ENCODE data around the gene ART4.

DNA sequence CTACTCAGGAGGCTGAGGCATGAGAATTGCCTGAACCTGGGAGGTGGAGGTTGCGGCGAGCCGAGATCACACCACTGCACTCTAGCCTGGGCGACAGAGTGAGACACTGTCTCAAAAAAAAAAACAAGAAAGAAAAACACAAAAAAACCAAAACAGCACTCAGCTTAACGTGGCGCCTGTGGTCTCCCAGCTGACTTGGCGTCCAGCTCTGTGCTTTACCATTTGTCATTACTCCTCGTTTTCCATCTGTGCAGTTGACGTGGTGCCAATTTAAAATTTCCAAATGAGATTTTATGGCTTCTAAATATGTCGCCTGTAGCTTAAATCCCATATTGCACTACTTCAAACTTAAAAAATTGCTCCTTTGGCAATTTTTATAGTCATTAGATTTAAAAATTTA lies 40.4 kb upstream of the ART4 start:
- TF ChIP-seq, protein P1, sequence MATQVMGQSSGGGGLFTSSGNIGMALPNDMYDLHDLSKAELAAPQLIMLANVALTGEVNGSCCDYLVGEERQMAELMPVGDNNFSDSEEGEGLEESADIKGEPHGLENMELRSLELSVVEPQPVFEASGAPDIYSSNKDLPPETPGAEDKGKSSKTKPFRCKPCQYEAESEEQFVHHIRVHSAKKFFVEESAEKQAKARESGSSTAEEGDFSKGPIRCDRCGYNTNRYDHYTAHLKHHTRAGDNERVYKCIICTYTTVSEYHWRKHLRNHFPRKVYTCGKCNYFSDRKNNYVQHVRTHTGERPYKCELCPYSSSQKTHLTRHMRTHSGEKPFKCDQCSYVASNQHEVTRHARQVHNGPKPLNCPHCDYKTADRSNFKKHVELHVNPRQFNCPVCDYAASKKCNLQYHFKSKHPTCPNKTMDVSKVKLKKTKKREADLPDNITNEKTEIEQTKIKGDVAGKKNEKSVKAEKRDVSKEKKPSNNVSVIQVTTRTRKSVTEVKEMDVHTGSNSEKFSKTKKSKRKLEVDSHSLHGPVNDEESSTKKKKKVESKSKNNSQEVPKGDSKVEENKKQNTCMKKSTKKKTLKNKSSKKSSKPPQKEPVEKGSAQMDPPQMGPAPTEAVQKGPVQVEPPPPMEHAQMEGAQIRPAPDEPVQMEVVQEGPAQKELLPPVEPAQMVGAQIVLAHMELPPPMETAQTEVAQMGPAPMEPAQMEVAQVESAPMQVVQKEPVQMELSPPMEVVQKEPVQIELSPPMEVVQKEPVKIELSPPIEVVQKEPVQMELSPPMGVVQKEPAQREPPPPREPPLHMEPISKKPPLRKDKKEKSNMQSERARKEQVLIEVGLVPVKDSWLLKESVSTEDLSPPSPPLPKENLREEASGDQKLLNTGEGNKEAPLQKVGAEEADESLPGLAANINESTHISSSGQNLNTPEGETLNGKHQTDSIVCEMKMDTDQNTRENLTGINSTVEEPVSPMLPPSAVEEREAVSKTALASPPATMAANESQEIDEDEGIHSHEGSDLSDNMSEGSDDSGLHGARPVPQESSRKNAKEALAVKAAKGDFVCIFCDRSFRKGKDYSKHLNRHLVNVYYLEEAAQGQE (IDR thresholded peaks at IDR 0.05; ENCODE audit: insufficient read depth in 1 of 2, low read depth in 2 of 2, low read length in 1 of 2) = no peak
- TF ChIP-seq, protein P2, sequence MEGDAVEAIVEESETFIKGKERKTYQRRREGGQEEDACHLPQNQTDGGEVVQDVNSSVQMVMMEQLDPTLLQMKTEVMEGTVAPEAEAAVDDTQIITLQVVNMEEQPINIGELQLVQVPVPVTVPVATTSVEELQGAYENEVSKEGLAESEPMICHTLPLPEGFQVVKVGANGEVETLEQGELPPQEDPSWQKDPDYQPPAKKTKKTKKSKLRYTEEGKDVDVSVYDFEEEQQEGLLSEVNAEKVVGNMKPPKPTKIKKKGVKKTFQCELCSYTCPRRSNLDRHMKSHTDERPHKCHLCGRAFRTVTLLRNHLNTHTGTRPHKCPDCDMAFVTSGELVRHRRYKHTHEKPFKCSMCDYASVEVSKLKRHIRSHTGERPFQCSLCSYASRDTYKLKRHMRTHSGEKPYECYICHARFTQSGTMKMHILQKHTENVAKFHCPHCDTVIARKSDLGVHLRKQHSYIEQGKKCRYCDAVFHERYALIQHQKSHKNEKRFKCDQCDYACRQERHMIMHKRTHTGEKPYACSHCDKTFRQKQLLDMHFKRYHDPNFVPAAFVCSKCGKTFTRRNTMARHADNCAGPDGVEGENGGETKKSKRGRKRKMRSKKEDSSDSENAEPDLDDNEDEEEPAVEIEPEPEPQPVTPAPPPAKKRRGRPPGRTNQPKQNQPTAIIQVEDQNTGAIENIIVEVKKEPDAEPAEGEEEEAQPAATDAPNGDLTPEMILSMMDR (IDR thresholded peaks at IDR 0.05) = no peak
- no peak for TF ChIP-seq POLR2AphosphoS5 (IDR thresholded peaks at IDR 0.05; ENCODE audit: low read depth, low read length)
- TF ChIP-seq SIN3A (IDR thresholded peaks at IDR 0.05; ENCODE audit: borderline replicate concordance, insufficient read depth, low read depth, low read length) = no peak
- no peak for TF ChIP-seq TCF7L2 (IDR thresholded peaks at IDR 0.05; ENCODE audit: low read depth, low read length)

Data from Panc1 (cell line).